ENCODE results near the gene KCNQ1OT1.

KCNQ1OT1 gene

GRCh38 chr11:2565447-2566222, 134.2 kb downstream of the KCNQ1OT1 start:
- Histone ChIP-seq H3K4me1 (ENCODE audit: control insufficient read depth, insufficient read depth, low read length) (no peaks in the 10 kb centered on the region), H3K27ac (ENCODE audit: extremely low read depth, low read depth, low read length) (no peak overlapping the region), H3K36me3 (ENCODE audit: control insufficient read depth in 2 of 2, insufficient read depth in 1 of 2, low read length in 2 of 2) (no peaks in the 10 kb centered on the region), H3K9me3 (ENCODE audit: control insufficient read depth, insufficient read depth, low read depth, low read length) (no peaks in the 10 kb centered on the region), H3K4me3 (ENCODE audit: low read depth, low read length) (no peak overlapping the region)
- ChIA-PET CTCF (interaction anchor here (1.0 kb wide), 1 partner anchor 34 kb away, joined by 5 read pairs; no protein-coding TSS in a partner anchor), POLR2A (no interaction called here)
- TF ChIP-seq ZNF514 (tag by site-specific recombination; IDR thresholded peaks at IDR 0.05), result no peak
- no peak for TF ChIP-seq ZBTB8A (tag by site-specific recombination; IDR thresholded peaks at IDR 0.05)
- no peak for TF ChIP-seq ZNF221 (tag by site-specific recombination; IDR thresholded peaks at IDR 0.05; ENCODE audit: borderline replicate concordance)
- no peak for TF ChIP-seq ZNF76 (tag by site-specific recombination; IDR thresholded peaks at IDR 0.05; ENCODE audit: borderline replicate concordance, low read depth)
- no peak for TF ChIP-seq RBAK (tag by site-specific recombination; IDR thresholded peaks at IDR 0.05)
- TF ChIP-seq ZNF843 (tag by site-specific recombination; IDR thresholded peaks at IDR 0.05), result no peak
- TF ChIP-seq ZBTB10 (tag by site-specific recombination; IDR thresholded peaks at IDR 0.05), result no peak
- no peak for TF ChIP-seq ZNF624 (tag by site-specific recombination; IDR thresholded peaks at IDR 0.05)
- no peak for TF ChIP-seq ZNF362 (tag by site-specific recombination; IDR thresholded peaks at IDR 0.05)
- TF ChIP-seq PBX3 (CRISPR knock-in tag; IDR thresholded peaks at IDR 0.05), result no peak
- TF ChIP-seq ZBTB21 (tag by site-specific recombination; IDR thresholded peaks at IDR 0.05), result no peak
- TF ChIP-seq ZIC2 (tag by site-specific recombination; IDR thresholded peaks at IDR 0.05), result no peak
- no peak for TF ChIP-seq BCL11B (tag by site-specific recombination; IDR thresholded peaks at IDR 0.05; ENCODE audit: low read depth)
- no peak for TF ChIP-seq ZNF335 (tag by site-specific recombination; conservative IDR thresholded peaks at IDR 0.05)
- no peak for TF ChIP-seq ZNF704 (tag by site-specific recombination; IDR thresholded peaks at IDR 0.05)

- Histone ChIP-seq H3K9me3 (ENCODE audit: control insufficient read depth, insufficient read depth, low read depth, low read length) (no peaks in the 10 kb centered on the region), H3K4me1 (ENCODE audit: control insufficient read depth, insufficient read depth, low read length) (no peaks in the 10 kb centered on the region), H3K4me3 (ENCODE audit: low read depth, low read length) (no peak overlapping the region), H3K27ac (ENCODE audit: extremely low read depth, low read depth, low read length) (no peak overlapping the region), H3K36me3 (ENCODE audit: control insufficient read depth in 2 of 2, insufficient read depth in 1 of 2, low read length in 2 of 2) (no peaks in the 10 kb centered on the region)
- CTCF ChIA-PET, result interaction anchor here (1.0 kb wide), 1 partner anchor 33 kb away, joined by 5 read pairs; no protein-coding TSS in a partner anchor
- TF ChIP-seq ZBTB1 (tag by site-specific recombination; IDR thresholded peaks at IDR 0.05), result no peak
- TF ChIP-seq ZFP41 (tag by site-specific recombination; IDR thresholded peaks at IDR 0.05; ENCODE audit: borderline replicate concordance), result no peak
- no peak for TF ChIP-seq KLF1 (tag by site-specific recombination; IDR thresholded peaks at IDR 0.05)
- TF ChIP-seq MEIS1 (CRISPR knock-in tag; IDR thresholded peaks at IDR 0.05; ENCODE audit: borderline replicate concordance), result no peak
- no peak for TF ChIP-seq ZNF423 (tag by site-specific recombination; IDR thresholded peaks at IDR 0.05)
- TF ChIP-seq ZNF544 (tag by site-specific recombination; IDR thresholded peaks at IDR 0.05), result no peak
- TF ChIP-seq ZNF175 (tag by site-specific recombination; IDR thresholded peaks at IDR 0.05), result no peak
- no peak for TF ChIP-seq ZNF2 (tag by site-specific recombination; IDR thresholded peaks at IDR 0.05)
- no peak for TF ChIP-seq HOXC10 (CRISPR knock-in tag; IDR thresholded peaks at IDR 0.05)
- TF ChIP-seq ZBTB8A (tag by site-specific recombination; IDR thresholded peaks at IDR 0.05), result no peak
- POLR2A ChIA-PET, result no interaction called here
Observed at GRCh38 chr11:2564588-2565425, 135.0 kb downstream of the KCNQ1OT1 start.

Measured in HEK293 (cell line).